OCI-LY7 (cell line): ENCODE results near the gene UPB1.

Experiments used
- CTCF ChIP-seq: fragments of 200-600 bp; sonication (generic); conservative IDR thresholded peaks from 2 replicates; pipeline ENCODE4 v1.5.1; 2014; ENCODE audit warnings: mild to moderate bottlenecking, antibody characterized with exemption, low read length, moderate library complexity, mixed read lengths
- EZH2phosphoT487 ChIP-seq: fragments of 200-600 bp; sonication (generic); IDR thresholded peaks from 2 replicates; pipeline ENCODE4 v1.6.1; 2018; ENCODE audit warnings: low read depth, borderline replicate concordance, mild to moderate bottlenecking, mixed run types, antibody characterized with exemption, low read length, moderate library complexity, mixed read lengths

- no peak for TF ChIP-seq CTCF
- no peak for TF ChIP-seq EZH2phosphoT487
These were observed 76.1 kb downstream of the UPB1 start for GRCh38 chr22:24571266-24571665.
